Right forelimb (tissue), 1 donor: ENCODE results near the gene NR5A1.

Source experiments
- DNase-seq: peaks from one replicate; pipeline ENCODE4 v3.0.0-alpha.2; 2018

The NR5A1 gene

GRCh38 chr9:124498040-124498439 lies 9.2 kb downstream of the NR5A1 start:
- DNase-seq: no peak

GRCh38 chr9:124497441-124497840 lies 9.8 kb downstream of the NR5A1 start:
- no peak for DNase-seq

GRCh38 chr9:124496463-124496862 lies 10.7 kb downstream of the NR5A1 start:
- DNase-seq: no peak

- DNase-seq: no peak
Observed at GRCh38 chr9:124496075-124496449, 11.1 kb downstream of the NR5A1 start.

DNA sequence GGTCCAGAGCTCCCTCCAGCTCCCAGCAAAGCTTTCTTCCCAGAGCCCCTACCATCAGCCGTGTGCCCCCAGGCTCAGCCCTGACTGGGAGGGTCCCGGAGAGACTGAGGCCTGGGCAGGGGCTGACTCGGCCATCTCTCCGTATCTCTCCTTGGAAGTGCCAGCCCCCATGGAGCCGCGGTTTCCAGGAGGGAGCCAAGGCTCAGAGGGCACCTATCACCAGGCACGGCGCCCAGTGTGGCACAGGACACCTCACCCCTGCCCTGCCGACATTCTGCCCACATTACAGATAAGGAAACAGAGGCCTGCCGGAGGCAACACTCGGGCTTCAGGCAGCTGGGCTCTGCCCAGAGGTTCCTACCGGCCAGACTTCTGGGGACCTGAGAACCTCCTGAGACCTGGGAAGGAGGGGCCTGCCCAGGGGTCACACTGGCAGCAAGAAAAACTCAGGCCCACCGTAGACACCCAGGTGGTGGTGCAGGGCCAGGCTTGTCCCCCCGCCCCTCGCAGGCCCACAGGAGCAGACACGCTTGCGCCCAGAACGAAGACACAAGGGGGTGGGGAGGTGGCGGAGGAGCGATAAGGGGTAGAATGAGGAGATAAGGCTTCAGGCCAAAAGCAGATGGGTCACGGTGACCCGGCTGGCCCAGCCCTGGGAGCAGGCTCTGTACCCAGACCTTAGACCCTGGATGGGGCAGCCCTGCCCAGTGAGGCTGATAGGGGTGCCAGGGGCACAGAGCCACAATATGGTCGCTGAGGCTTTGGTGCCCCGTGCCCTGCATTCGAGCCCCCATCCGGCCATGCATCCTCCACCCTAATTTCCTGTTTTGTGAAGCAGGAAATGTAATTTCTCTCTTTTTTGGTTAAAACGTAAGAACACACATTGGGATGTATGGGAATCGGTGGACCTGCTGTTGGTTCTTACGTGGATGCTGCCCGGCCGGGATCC lies 11.8 kb downstream of the NR5A1 start:
- no peak for DNase-seq

DNA sequence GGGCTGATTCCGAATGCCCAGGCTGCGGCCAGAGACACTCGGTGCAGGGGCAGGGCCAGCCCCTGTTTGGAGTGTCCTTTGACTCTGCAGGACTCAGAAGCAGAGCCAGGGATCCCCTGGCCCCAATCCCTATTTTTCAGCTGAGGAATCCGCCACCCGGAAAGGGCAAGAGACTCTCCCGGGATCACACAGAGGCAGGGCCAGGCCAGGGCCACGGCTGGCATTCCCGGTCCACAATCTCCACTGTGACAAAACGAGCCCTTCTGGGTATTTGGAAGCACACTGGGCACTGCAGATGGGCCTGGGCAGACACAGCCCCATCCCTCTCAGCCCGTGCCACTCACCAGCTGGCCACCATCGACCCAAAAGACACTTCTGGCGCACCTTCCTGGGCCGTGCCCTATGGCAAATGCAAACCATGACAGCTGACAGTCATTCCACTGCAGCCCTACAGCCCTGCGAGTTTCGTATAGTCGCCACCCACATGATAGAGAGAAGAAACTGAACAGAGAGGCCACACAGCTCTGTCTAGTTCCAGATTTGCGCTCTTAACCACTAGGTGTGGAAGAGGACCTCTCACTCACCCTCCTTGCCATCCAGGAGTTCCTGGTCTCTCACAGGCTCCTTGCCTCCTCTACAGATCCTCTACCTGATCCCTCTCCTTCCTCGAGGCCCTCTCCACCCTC lies 13.3 kb downstream of the NR5A1 start:
- DNase-seq: no peak

- no peak for DNase-seq
Observed at GRCh38 chr9:124493218-124493617, 14.0 kb downstream of the NR5A1 start.

DNA sequence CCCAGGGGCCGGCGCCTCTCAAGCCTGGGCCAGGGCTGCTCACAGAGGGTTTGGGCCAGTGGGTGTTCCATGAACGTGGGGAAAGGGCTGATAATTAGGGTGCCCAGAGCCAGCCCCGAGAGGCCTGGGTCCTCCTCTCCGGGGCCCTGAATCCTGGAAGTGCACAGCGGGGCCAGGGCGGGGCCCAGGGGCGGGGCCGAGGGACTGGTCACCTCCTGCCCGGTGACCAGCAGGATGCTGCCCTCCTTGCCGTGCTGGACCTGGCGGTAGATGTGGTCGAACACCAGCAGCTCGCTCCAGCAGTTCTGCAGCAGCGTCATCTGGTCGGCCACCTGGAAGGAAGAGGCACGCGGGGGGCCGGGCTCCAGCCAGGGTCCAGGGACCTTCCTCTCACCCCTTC lies 14.4 kb downstream of the NR5A1 start:
- no peak for DNase-seq

GRCh38 chr9:124491049-124491975 lies 15.9 kb downstream of the NR5A1 start:
- no peak for DNase-seq

GRCh38 chr9:124490004-124490403 lies 17.2 kb downstream of the NR5A1 start:
- DNase-seq: no peak

GRCh38 chr9:124489222-124489621 lies 18.0 kb downstream of the NR5A1 start:
- no peak for DNase-seq

DNA sequence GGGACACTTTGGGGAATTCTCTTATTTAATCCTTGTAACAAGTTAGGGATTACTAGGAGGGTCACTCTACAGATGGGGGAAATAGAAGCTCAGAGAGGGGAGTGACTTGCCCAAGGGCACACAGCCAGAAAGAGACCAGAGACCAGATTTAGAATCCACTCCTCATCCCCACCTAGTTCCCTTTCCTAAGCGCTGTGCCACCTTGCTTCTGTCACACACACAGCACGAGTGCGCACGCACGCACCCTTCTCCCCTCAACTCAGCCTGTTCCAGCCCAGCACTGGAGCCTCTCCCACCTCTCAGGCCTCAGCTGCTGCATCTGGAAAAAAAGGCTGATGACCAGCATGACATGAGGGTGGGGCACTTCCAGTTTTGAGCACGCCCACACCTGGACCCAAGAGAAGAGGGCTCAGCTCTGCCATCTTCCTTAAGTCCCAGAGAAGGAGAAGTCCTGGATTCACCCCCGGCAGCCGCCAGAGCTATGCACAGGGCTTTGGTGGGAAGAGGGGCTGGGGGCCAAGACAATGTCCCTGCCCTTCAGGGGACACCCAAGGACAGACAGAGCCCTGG lies 18.5 kb downstream of the NR5A1 start:
- no peak for DNase-seq

DNA sequence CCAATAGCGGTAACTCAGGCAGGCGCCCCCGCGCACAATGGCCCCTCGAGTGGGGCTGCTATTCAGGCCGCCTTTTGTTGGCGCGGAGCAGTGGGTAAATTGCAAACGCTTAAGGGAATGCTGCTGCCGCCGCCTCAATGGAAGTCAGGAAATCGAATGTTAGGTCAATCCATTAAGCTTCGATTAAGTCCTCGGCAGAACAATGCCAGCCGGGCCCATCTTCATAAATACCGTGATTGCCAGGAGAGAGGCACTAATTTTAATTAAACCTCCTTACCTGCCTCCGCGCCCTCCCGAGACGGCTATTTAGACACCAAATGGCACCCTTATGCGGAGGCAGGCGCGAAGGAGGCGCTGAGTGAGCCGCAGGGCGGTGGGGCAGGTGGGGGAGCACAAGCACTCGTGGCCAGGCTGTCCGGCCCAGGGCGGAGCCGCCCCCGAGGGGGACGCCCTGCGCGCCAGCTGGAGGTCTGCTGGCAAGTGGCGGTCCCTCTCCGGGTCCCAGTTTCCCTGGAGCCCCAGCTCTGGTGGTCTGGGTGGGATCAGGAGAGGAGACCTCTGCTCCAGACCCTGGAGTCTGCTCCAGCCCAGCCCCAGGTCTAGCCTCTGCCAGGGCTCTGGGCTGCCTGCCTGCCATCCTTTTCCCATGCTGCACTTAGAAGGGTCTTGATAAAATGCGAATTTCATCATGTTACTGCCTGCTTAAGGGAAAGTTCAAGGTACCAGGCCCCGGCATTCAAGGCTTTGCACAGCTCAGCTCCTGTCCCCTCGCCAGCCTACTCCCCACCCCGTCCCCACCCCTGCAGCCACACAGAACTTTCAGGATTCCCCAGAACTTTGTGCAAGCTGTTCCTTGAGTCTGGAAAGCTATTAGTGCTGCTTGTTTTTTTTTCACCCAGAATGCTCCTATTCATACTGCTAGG lies 19.7 kb downstream of the NR5A1 start:
- no peak for DNase-seq

DNA sequence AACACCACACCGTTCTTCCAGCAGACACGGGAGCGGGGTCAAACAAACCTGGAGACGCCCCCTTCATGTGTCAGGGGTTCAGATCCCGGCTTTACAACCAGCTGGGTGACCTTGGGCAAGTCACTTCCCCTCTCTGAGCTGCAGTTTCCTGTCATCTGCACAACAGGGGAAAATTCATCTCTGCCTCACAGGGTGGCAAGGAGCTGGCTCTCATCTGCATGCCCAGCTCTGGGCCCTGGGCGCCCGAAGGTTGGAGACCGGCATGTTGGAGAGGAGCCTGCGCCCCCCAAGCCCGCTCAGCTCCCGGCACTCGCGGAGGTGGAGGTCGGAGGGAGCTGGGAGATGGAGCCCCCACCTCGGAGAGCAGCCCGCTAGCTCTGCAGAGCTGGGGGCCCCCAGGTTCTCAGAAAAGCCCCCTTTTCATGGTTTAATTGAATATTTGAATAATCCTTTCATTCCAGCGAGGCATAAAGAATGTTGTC lies 20.4 kb downstream of the NR5A1 start:
- no peak for DNase-seq

GRCh38 chr9:124485936-124486335 lies 21.3 kb downstream of the NR5A1 start:
- no peak for DNase-seq

DNA sequence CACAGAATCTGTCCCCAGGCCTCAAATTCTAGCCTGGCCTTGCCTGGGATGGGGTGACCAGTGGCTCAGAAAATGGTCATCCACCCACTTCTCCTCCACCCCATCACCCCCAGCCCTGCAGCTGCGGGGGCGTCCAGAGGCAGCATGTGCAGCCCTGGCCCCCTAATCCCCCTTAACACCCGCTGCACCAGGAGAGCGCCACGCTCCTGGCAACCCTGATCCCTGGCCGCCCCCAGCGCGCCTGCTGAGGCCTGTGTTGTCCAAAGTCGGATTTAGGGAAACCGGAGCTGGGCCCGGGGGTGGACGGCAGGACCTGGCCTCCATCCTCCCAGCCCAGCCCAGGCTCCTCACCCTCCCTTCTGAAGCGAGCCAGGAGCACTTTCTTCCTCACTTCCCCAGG lies 22.0 kb downstream of the NR5A1 start:
- no peak for DNase-seq

DNA sequence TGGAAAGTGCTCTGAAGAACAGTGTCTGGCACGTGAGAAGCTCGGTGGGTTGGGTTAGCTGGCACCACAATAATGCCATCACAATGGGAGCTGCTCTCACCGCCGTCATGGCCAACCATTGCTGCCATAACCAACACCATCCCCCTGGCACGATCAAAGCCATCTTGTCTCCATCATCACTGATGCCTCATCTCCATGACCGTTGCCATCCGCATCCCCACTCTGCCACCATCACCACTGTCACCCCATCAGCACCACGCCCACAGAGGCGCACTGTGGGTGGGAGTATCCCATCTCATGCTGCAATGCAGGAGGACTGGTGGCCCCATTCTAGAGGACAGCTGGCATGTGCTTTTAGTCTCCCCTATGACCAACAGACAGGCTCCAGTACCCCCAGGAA lies 23.7 kb downstream of the NR5A1 start:
- DNase-seq: no peak

GRCh38 chr9:124482431-124483031 lies 24.7 kb downstream of the NR5A1 start:
- no peak for DNase-seq

GRCh38 chr9:124481115-124481514 lies 26.1 kb downstream of the NR5A1 start:
- no peak for DNase-seq

DNA sequence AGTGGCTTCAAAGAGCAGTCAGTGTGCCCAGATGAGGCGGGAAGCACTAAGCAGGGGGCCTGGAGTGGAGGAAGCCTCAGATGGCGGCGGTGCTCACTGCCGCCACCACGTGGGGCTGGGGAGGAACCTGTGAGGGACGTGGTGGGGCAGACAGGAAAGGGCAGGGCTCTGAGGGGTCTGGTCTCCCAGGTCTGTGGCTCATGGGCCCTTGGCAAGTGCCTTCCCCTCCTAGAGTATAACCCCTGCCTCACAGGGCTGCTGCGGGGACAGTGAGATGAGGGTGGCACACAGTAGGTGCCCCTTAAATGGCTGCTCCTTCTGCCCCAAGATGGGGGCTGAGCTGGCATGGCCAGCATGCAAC lies 26.6 kb downstream of the NR5A1 start:
- no peak for DNase-seq

GRCh38 chr9:124479947-124480620 lies 27.1 kb downstream of the NR5A1 start:
- no peak for DNase-seq
